WERI-Rb-1 (cell line): ENCODE results near the gene RRAD.
"Not testable (repeated sequence)": the region's sequence is repeated elsewhere in the genome, so short reads cannot be mapped to it uniquely, and the experiment has no call there.

ENCODE experiments used
- DNase-seq: peaks from one replicate; pipeline ENCODE4 v3.0.0-alpha.2; 2020
- H3K27ac ChIP-seq: fragments of 250-450 bp; sonication (Bioruptor Pico); 2 replicates; pipeline ENCODE4 v1.5.1; 2020; ENCODE audit warnings: mild to moderate bottlenecking, moderate library complexity
- H3K27me3 ChIP-seq: fragments of 250-450 bp; sonication (Bioruptor Pico); 2 replicates; pipeline ENCODE4 v1.5.1; 2021; ENCODE audit warnings: mild to moderate bottlenecking, low read depth, moderate library complexity; ENCODE audit not compliant: insufficient read depth, severe bottlenecking
- H3K36me3 ChIP-seq: fragments of 250-450 bp; sonication (Bioruptor Pico); 2 replicates; pipeline ENCODE4 v1.5.1; 2020; ENCODE audit warnings: mild to moderate bottlenecking, moderate library complexity
- H3K4me3 ChIP-seq: 2 replicates; pipeline ENCODE4 v1.5.1; 2011; ENCODE audit warnings: low read depth, mild to moderate bottlenecking, control low read depth, low read length
- H3K9me3 ChIP-seq: fragments of 250-450 bp; sonication (Bioruptor Pico); 2 replicates; pipeline ENCODE4 v1.5.1; 2021; ENCODE audit warnings: mild to moderate bottlenecking, moderate library complexity; ENCODE audit not compliant: severe bottlenecking
- TF ChIP-seq, protein P1 (sequence below): IDR thresholded peaks from 2 replicates; pipeline ENCODE4 v1.5.1; 2011; ENCODE audit warnings: low read depth, mild to moderate bottlenecking, control low read depth, inconsistent platforms, low read length

Gene RRAD

DNA sequence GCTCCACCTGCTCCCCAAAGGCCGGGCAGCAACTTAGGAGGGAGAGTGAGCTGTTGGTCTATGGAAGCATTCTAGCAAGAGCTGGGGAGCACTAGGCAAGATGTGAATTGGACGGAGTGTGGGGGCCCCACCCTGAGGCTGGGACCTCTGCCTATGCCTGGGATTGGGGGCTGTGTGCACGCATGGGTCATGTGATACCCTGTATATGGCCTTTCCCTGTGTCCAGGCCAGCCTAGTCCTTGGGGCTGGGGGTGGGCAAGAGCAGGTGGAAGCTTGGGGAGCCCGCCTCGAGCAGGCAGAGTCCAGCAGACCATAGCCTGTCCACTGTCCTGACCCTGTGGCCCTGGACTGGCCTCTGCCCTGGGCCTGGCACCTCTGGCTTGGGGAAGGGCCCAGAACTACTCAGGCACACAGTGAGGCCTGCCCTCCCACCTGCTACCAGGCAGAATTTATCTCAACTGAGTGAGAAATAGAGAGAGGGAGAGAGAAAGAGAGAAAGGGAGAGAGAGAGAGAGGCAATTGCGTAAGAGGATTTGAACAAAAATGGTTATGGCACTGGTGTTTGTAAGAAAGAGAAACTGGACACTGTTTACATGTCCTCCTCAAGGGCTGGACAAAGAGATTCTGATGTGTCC, 25.9 kb downstream of the RRAD start:
- TF ChIP-seq, protein P1, sequence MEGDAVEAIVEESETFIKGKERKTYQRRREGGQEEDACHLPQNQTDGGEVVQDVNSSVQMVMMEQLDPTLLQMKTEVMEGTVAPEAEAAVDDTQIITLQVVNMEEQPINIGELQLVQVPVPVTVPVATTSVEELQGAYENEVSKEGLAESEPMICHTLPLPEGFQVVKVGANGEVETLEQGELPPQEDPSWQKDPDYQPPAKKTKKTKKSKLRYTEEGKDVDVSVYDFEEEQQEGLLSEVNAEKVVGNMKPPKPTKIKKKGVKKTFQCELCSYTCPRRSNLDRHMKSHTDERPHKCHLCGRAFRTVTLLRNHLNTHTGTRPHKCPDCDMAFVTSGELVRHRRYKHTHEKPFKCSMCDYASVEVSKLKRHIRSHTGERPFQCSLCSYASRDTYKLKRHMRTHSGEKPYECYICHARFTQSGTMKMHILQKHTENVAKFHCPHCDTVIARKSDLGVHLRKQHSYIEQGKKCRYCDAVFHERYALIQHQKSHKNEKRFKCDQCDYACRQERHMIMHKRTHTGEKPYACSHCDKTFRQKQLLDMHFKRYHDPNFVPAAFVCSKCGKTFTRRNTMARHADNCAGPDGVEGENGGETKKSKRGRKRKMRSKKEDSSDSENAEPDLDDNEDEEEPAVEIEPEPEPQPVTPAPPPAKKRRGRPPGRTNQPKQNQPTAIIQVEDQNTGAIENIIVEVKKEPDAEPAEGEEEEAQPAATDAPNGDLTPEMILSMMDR: no peak
- H3K9me3 ChIP-seq: no peaks in the 10 kb centered on the region
- peak overlapping the region; percentile 99 for H3K27ac ChIP-seq
- H3K27me3 ChIP-seq: no peaks in the 10 kb centered on the region
- DNase-seq: no peak
- H3K4me3 ChIP-seq: no peak overlapping the region
- no peaks in the 10 kb centered on the region for H3K36me3 ChIP-seq

DNA sequence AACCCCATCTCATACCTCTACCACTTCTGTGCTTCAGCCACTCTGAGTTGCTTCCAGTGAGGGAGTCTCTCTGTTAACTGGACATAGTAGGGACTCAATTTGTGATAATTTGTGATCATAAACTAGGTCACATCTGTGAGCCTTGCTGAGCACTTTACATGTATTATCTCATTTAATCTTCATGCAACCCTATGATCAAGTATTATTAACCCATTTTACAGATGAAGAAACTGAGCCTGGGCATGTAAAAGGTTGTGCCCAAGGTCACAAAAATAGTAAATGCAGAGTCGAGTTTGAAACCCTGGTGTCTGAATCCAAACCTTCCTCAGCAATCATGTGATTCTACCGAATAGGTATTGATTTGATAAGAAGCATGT, 26.4 kb downstream of the RRAD start:
- TF ChIP-seq, protein P1: no peak
- Histone ChIP-seq H3K9me3 (no peaks in the 10 kb centered on the region), H3K27ac (peak overlapping the region; percentile 99), H3K4me3 (no peak overlapping the region), H3K27me3 (no peaks in the 10 kb centered on the region), H3K36me3 (no peaks in the 10 kb centered on the region)
- no peak for DNase-seq

DNA sequence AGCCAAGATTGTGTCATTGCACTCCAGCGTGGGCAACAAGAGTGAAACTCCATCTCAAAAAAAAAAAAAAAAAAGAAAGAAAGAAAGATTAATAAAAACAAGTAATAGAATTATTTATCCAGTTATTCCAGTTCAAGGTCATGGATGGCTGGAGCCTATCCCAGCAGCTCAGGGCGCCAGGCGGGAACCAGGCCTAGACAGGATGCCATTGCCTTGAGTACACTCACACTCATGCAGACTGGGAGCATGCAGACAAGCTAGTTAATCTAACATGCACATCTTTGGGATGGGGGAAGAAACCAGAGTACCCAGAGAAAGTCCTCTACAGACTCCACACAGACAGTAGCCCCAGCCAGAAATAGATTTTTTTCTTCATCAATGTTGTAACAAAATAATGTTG, 27.1 kb downstream of the RRAD start:
- DNase-seq: no peak
- no peak overlapping the region for H3K4me3 ChIP-seq
- H3K36me3 ChIP-seq: no peaks in the 10 kb centered on the region
- no peaks in the 10 kb centered on the region for H3K27me3 ChIP-seq
- TF ChIP-seq, protein P1: no peak
- peak overlapping the region; percentile 99 for H3K27ac ChIP-seq
- no peaks in the 10 kb centered on the region for H3K9me3 ChIP-seq

GRCh38 chr16:66896682-66897081, 28.7 kb downstream of the RRAD start:
- H3K36me3 ChIP-seq, DNase-seq, H3K27me3 ChIP-seq, H3K4me3 ChIP-seq, H3K9me3 ChIP-seq: not testable (repeated sequence)
- peak overlapping the region; percentile 71 for H3K27ac ChIP-seq

- TF ChIP-seq, protein P1: no peak
- Histone ChIP-seq H3K4me3 (no peak overlapping the region), H3K36me3 (no peaks in the 10 kb centered on the region), H3K27ac (peak overlapping the region; percentile 71), H3K9me3 (no peaks in the 10 kb centered on the region), H3K27me3 (no peaks in the 10 kb centered on the region)
- no peak for DNase-seq
These were observed 29.3 kb downstream of the RRAD start for GRCh38 chr16:66895999-66896398.

DNA sequence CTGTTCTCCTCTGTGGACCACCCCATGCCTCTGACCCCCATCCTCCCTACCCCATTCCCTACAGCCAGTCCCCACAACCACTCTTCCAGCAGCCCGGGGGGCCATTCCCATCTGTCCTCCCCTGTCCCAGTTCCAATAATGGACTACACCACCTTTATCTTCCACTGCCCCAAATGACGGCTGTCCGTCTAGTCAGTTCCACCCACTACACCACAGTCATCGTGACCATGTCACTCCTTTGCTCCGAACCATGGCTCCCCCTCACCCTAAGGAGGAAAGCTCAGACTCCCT, 29.7 kb downstream of the RRAD start:
- TF ChIP-seq, protein P1: no peak
- Histone ChIP-seq H3K27ac (peak overlapping the region; percentile 71), H3K27me3 (no peaks in the 10 kb centered on the region), H3K36me3 (no peaks in the 10 kb centered on the region), H3K9me3 (no peaks in the 10 kb centered on the region), H3K4me3 (no peak overlapping the region)
- no peak for DNase-seq
